K562 (cell line): Measurements from ENCODE around the gene FAM200B. TPM values are rescaled to one million over a fixed set of nuclear protein-coding genes. Genes with fewer than 3 reads are reported as not detected.

ENCODE experiments used
- ATF7 ChIP-seq: fragments of 450-650 bp; IDR thresholded peaks from 2 replicates; pipeline ENCODE4 v1.7.1; 2014; ENCODE audit warnings: mild to moderate bottlenecking, moderate library complexity
- BMI1 ChIP-seq: fragments of 150-350 bp; IDR thresholded peaks from 2 replicates; pipeline ENCODE4 v1.6.1; 2014; ENCODE audit warnings: low read length
- DEAF1 ChIP-seq: fragments of 450-650 bp; formaldehyde crosslinking; IDR thresholded peaks from 2 replicates; pipeline ENCODE4 v1.4.0; 2020; ENCODE audit warnings: mild to moderate bottlenecking, moderate library complexity
- E2F8 ChIP-seq: fragments of 450-650 bp; IDR thresholded peaks from 2 replicates; pipeline ENCODE4 v1.7.1; 2018; ENCODE audit warnings: mild to moderate bottlenecking, low read depth; ENCODE audit not compliant: partially characterized antibody
- HDAC6 ChIP-seq: IDR thresholded peaks from 2 replicates; pipeline ENCODE4 v1.6.1; 2012; ENCODE audit warnings: low read depth, mild to moderate bottlenecking, control low read depth, inconsistent platforms, low read length, moderate library complexity
- MIER1 ChIP-seq: fragments of 450-650 bp; IDR thresholded peaks from 2 replicates; pipeline ENCODE4 v1.6.1; 2016; ENCODE audit warnings: antibody characterized with exemption, mild to moderate bottlenecking, low read depth
- MLX ChIP-seq, 2 experiments: fragments of 450-650 bp in 1 of 2; sonication (generic) in 1 of 2; formaldehyde crosslinking; conservative IDR thresholded peaks; 2 replicates each; pipeline versions ENCODE4 v1.4.0 to v1.8.1; 2020 to 2022; ENCODE audit warnings: mild to moderate bottlenecking in 1 of 2, missing genetic modification reagents in 1 of 2
- YBX1 ChIP-seq: fragments of 450-650 bp; IDR thresholded peaks from 2 replicates; pipeline ENCODE4 v1.7.1; 2016; ENCODE audit warnings: mild to moderate bottlenecking
- ZBTB12 ChIP-seq: fragments of 250-450 bp; sonication (Bioruptor Pico); IDR thresholded peaks from 2 replicates; pipeline ENCODE4 v1.4.0; 2020
- ZBTB2 ChIP-seq: fragments of 450-650 bp; IDR thresholded peaks from 2 replicates; pipeline ENCODE4 v1.6.1; 2016; ENCODE audit warnings: antibody characterized with exemption
- ZKSCAN1 ChIP-seq: fragments of 150-350 bp; IDR thresholded peaks from 2 replicates; pipeline ENCODE4 v1.6.1; 2016; ENCODE audit warnings: low read depth, low read length
- ZNF561 ChIP-seq: fragments of 450-650 bp; formaldehyde crosslinking; conservative IDR thresholded peaks from 2 replicates; pipeline ENCODE4 v1.4.0; 2020; ENCODE audit warnings: mild to moderate bottlenecking, moderate library complexity
- ZNF785 ChIP-seq: fragments of 250-450 bp; sonication (Bioruptor Pico); IDR thresholded peaks from 2 replicates; pipeline ENCODE4 v1.4.0; 2020; ENCODE audit warnings: mild to moderate bottlenecking
- ZNF79 ChIP-seq: fragments of 250-450 bp; sonication (Bioruptor Pico); IDR thresholded peaks from 2 replicates; pipeline ENCODE4 v1.4.0; 2020; ENCODE audit warnings: low read depth, mild to moderate bottlenecking, moderate library complexity
- polyA plus RNA-seq, 8 experiments: library from polyadenylated mRNA; depleted of rRNA in 4 of 8; stranded (reverse) in 5 of 8; unstranded in 3 of 8; fragments of >200 nt; fragmentation: Nextera tagmentation in 2 of 8; fragmentation: Illumina TruSeq in 1 of 8; extraction: Ambion mirVana in 2 of 8; extraction: Trizol in 1 of 8; gene quantifications; 2 replicates each; pipeline versions ENCODE4 v1.2.1 to v1.2.3, GENCODE V29; 2011 to 2014; ENCODE audit warnings: inconsistent platforms in 1 of 8, missing spikeins in 1 of 8
- total RNA-seq, 7 experiments: library from RNA; depleted of rRNA in 6 of 7; stranded (reverse); fragments of >200 nt in 6 of 7; fragmentation: Illumina TruSeq in 2 of 7; extraction: Trizol in 2 of 7; gene quantifications; 2 replicates each; pipeline versions ENCODE4 v1.2.1 to v1.2.3, GENCODE V29; 2011 to 2021; ENCODE audit warnings: low replicate concordance in 1 of 7
- TF ChIP-seq, protein P1 (sequence below): fragments of 450-650 bp; IDR thresholded peaks from 2 replicates; pipeline ENCODE4 v1.6.1; 2017; ENCODE audit warnings: antibody characterized with exemption

The FAM200B gene
- total and polyA plus RNA-seq, 9 of the 15 experiments (the other 6 are each of a cell fraction or from before 2014, with no cell fraction given), result 17.4 to 48.0 (median 25.5) TPM

DNA sequence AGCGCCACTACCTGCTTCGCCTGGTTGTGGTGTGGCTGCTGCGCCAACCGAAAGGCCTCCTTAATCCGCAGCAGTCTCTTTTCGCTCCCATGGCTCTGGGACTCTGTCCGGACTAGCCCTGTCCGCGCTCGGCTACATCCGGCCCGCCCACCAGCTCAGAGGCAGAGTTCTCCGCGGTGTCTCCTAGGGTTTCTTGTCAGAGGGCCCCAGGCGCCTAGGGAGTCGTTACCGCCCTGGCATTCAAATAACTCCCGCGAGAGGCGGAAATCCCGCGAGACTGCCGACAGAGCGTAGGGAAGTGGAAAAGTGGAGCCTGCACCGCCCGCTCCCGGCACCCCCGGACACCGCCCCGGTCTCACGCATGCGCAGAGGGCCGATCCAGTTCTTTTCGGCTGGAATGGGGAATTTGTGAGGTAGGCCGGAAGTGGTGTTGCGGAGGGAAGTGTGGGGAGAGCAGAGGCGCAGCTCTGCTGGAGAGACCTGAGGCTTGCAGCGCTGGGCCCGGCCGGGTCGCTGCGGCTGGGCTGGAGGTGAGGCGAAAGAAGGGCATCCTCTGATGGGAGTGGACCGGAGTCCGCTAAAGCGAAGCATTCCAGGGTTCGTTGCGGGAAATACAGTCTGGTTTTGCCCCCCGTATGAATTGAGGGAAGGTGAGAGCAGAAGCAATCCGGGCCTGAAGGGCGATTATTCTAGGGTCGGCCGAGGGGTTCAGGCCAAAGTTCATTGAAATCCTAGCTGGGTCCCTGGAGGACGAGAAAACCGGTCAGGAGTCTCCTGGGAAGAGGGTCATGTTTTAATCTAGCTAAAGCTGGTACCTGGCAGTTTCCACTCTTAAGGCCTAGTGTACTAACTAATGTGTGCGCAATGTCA, at the start of gene FAM200B (continued):
- TF ChIP-seq E2F8 (no peak), BMI1 (no peak), ZNF79 (CRISPR knock-in tag) (no peak), DEAF1 (CRISPR knock-in tag) (no peak), ZNF561 (CRISPR knock-in tag) (no peak), MIER1 (peak; percentile 38; the same call in 1 of the 2 replicates), ZBTB12 (CRISPR knock-in tag) (no peak), ZKSCAN1 (no peak), HDAC6 (no peak), ZNF785 (no peak), YBX1 (no peak), ATF7 (peak; percentile 72), MLX (CRISPR knock-in tag; conservative IDR thresholded peaks at IDR 0.05) (no peak), ZBTB2 (peak; percentile 98)
- TF ChIP-seq, protein P1, sequence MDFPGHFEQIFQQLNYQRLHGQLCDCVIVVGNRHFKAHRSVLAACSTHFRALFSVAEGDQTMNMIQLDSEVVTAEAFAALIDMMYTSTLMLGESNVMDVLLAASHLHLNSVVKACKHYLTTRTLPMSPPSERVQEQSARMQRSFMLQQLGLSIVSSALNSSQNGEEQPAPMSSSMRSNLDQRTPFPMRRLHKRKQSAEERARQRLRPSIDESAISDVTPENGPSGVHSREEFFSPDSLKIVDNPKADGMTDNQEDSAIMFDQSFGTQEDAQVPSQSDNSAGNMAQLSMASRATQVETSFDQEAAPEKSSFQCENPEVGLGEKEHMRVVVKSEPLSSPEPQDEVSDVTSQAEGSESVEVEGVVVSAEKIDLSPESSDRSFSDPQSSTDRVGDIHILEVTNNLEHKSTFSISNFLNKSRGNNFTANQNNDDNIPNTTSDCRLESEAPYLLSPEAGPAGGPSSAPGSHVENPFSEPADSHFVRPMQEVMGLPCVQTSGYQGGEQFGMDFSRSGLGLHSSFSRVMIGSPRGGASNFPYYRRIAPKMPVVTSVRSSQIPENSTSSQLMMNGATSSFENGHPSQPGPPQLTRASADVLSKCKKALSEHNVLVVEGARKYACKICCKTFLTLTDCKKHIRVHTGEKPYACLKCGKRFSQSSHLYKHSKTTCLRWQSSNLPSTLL, result no peak
